Measurements from ENCODE around the gene DRG2.

- TF ChIP-seq CTCF (IDR thresholded peaks at IDR 0.05 in 8 of 11, conservative IDR thresholded peaks at IDR 0.05 in 3 of 11) (no peak), POLR2A (IDR thresholded peaks at IDR 0.05) (no peak), POLR2AphosphoS5 (IDR thresholded peaks at IDR 0.05) (no peak)
These were observed 43.1 kb upstream of the DRG2 start for GRCh38 chr17:18044609-18045008.

All from spleen (tissue), 7 donors.